ENCODE measurements around the gene CTBS. TPM values are rescaled to one million over a fixed set of nuclear protein-coding genes. Genes with fewer than 3 reads are reported as not detected.

CTBS gene
- total and polyA plus RNA-seq, 2 experiments from 2014 or later = 4.3 to 5.1 TPM

DNA sequence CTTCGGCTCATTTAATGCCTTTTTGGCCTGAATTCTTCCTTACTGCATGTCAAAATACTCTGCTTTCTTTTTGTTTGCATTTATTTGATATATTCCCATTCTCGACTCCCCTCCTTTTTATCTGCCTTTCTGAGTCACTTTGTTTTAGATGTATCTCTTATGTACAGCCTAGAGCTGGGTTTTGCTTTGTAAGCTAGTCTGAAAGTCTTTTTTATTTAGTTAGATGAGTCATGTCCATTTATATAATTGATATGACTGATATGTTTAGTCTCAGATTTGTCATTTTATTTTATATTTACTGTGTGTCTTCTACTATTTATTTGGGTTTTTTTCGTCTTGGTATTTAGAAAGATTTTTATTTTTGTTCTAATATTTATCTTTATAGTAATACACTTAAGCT is 34.3 kb downstream of the CTBS start:
- Mint-ChIP-seq H3K36me3 (ENCODE audit: low read depth) (no peaks in the 10 kb centered on the region), H3K4me3 (no peak overlapping the region), H3K4me1 (no peaks in the 10 kb centered on the region), H3K9me3 (no peaks in the 10 kb centered on the region), H3K27ac (no peak overlapping the region), H3K27me3 (ENCODE audit: insufficient read depth, low read depth, poor library complexity) (no peaks in the 10 kb centered on the region)
- Histone ChIP-seq H3K9me2 (ENCODE audit: insufficient read depth) (no peaks in the 10 kb centered on the region), H4K20me1 (replicated peaks; ENCODE audit: insufficient read depth) (no peaks in the 10 kb centered on the region), H3K79me2 (replicated peaks; ENCODE audit: insufficient read depth) (no peaks in the 10 kb centered on the region), H3K4me1 (ENCODE audit: insufficient read depth) (no peaks in the 10 kb centered on the region), H2AFZ (no peak overlapping the region), H3F3A (replicated peaks; ENCODE audit: low read depth) (no peaks in the 10 kb centered on the region), H3K4me2 (no peak overlapping the region), H3K27me3 (ENCODE audit: insufficient read depth) (no peaks in the 10 kb centered on the region), H3K36me3 (ENCODE audit: insufficient read depth) (no peaks in the 10 kb centered on the region), H3K4me3 (no peak overlapping the region), H3K27ac (ENCODE audit: low read depth) (no peak overlapping the region)
- DNase-seq (ENCODE audit: low spot score) (no peak), ATAC-seq (no peak)
- TF ChIP-seq ZNF114 (CRISPR knock-in tag; IDR thresholded peaks at IDR 0.05) (no peak), REST (IDR thresholded peaks at IDR 0.05; ENCODE audit: unreplicated experiment) (no peak), EZH2phosphoT487 (IDR thresholded peaks at IDR 0.05; ENCODE audit: unreplicated experiment) (no peak)
- TF ChIP-seq, protein P1, sequence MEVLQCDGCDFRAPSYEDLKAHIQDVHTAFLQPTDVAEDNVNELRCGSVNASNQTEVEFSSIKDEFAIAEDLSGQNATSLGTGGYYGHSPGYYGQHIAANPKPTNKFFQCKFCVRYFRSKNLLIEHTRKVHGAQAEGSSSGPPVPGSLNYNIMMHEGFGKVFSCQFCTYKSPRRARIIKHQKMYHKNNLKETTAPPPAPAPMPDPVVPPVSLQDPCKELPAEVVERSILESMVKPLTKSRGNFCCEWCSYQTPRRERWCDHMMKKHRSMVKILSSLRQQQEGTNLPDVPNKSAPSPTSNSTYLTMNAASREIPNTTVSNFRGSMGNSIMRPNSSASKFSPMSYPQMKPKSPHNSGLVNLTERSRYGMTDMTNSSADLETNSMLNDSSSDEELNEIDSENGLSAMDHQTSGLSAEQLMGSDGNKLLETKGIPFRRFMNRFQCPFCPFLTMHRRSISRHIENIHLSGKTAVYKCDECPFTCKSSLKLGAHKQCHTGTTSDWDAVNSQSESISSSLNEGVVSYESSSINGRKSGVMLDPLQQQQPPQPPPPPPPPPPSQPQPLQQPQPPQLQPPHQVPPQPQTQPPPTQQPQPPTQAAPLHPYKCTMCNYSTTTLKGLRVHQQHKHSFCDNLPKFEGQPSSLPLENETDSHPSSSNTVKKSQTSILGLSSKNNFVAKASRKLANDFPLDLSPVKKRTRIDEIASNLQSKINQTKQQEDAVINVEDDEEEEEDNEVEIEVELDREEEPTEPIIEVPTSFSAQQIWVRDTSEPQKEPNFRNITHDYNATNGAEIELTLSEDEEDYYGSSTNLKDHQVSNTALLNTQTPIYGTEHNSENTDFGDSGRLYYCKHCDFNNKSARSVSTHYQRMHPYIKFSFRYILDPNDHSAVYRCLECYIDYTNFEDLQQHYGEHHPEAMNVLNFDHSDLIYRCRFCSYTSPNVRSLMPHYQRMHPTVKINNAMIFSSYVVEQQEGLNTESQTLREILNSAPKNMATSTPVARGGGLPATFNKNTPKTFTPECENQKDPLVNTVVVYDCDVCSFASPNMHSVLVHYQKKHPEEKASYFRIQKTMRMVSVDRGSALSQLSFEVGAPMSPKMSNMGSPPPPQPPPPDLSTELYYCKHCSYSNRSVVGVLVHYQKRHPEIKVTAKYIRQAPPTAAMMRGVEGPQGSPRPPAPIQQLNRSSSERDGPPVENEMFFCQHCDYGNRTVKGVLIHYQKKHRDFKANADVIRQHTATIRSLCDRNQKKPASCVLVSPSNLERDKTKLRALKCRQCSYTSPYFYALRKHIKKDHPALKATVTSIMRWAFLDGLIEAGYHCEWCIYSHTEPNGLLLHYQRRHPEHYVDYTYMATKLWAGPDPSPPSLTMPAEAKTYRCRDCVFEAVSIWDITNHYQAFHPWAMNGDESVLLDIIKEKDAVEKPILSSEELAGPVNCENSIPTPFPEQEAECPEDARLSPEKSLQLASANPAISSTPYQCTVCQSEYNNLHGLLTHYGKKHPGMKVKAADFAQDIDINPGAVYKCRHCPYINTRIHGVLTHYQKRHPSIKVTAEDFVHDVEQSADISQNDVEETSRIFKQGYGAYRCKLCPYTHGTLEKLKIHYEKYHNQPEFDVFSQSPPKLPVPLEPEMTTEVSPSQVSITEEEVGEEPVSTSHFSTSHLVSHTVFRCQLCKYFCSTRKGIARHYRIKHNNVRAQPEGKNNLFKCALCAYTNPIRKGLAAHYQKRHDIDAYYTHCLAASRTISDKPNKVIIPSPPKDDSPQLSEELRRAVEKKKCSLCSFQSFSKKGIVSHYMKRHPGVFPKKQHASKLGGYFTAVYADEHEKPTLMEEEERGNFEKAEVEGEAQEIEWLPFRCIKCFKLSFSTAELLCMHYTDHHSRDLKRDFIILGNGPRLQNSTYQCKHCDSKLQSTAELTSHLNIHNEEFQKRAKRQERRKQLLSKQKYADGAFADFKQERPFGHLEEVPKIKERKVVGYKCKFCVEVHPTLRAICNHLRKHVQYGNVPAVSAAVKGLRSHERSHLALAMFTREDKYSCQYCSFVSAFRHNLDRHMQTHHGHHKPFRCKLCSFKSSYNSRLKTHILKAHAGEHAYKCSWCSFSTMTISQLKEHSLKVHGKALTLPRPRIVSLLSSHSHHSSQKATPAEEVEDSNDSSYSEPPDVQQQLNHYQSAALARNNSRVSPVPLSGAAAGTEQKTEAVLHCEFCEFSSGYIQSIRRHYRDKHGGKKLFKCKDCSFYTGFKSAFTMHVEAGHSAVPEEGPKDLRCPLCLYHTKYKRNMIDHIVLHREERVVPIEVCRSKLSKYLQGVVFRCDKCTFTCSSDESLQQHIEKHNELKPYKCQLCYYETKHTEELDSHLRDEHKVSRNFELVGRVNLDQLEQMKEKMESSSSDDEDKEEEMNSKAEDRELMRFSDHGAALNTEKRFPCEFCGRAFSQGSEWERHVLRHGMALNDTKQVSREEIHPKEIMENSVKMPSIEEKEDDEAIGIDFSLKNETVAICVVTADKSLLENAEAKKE (CRISPR knock-in tag; IDR thresholded peaks at IDR 0.05) = no peak

Data from GM23338 (cell line).